Mesenchymal stem cell (in vitro differentiated cells and primary cell): Measurements from ENCODE around the gene PCARE.

Source experiments
- DNase-seq: peaks from one replicate; pipeline ENCODE4 v3.0.0-alpha.2; 2013
- H2AFZ ChIP-seq: one replicate; pipeline ENCODE4 v1.6.1; 2013; ENCODE audit warnings: low read depth, mild to moderate bottlenecking, control low read depth, inconsistent platforms, low read length, moderate library complexity
- H2AK5ac ChIP-seq: 2 replicates; pipeline ENCODE4 v1.6.1; 2013; ENCODE audit warnings: low read length, moderate library complexity, mild to moderate bottlenecking, inconsistent platforms; ENCODE audit not compliant: severe bottlenecking
- H2BK120ac ChIP-seq: one replicate; pipeline ENCODE4 v1.6.1; 2013; ENCODE audit warnings: low read depth, mild to moderate bottlenecking, inconsistent platforms, low read length, moderate library complexity
- H2BK12ac ChIP-seq, 2 experiments: one replicate each; pipeline ENCODE4 v1.6.1; 2013; ENCODE audit warnings: inconsistent platforms in 2 of 2, low read length in 2 of 2, mild to moderate bottlenecking in 2 of 2, moderate library complexity in 2 of 2, control low read depth in 1 of 2
- H2BK15ac ChIP-seq: one replicate; pipeline ENCODE4 v1.6.1; 2013; ENCODE audit warnings: mild to moderate bottlenecking, low read depth, inconsistent platforms; ENCODE audit not compliant: poor library complexity, severe bottlenecking
- H2BK5ac ChIP-seq: 2 replicates; pipeline ENCODE4 v1.6.1; 2013; ENCODE audit warnings: low read depth, mild to moderate bottlenecking, low read length, control low read depth, inconsistent platforms; ENCODE audit not compliant: poor library complexity, severe bottlenecking
- H3K14ac ChIP-seq, 2 experiments: one replicate each; pipeline ENCODE4 v1.6.1; 2013; ENCODE audit warnings: inconsistent platforms in 2 of 2, low read length in 2 of 2, control low read depth in 1 of 2, mild to moderate bottlenecking in 1 of 2, moderate library complexity in 1 of 2
- H3K18ac ChIP-seq, 2 experiments: one replicate each; pipeline ENCODE4 v1.6.1; 2013; ENCODE audit warnings: inconsistent platforms in 2 of 2, low read length in 2 of 2, control low read depth in 1 of 2, low read depth in 1 of 2, mild to moderate bottlenecking in 1 of 2
- H3K23ac ChIP-seq, 2 experiments: one replicate each; pipeline ENCODE4 v1.6.1; 2013; ENCODE audit warnings: inconsistent platforms in 2 of 2, low read length in 2 of 2, mild to moderate bottlenecking in 2 of 2, moderate library complexity in 2 of 2, control low read depth in 1 of 2
- H3K27ac ChIP-seq: 2 replicates; pipeline ENCODE4 v1.5.1; 2013; ENCODE audit warnings: mild to moderate bottlenecking, moderate library complexity, low read length, control low read depth, inconsistent platforms; ENCODE audit not compliant: poor library complexity, severe bottlenecking
- H3K27me3 ChIP-seq, 2 experiments: 2 replicates each; pipeline versions ENCODE4 v1.6.1 to v1.7.0; 2013; ENCODE audit warnings: low read length in 2 of 2, mild to moderate bottlenecking in 2 of 2, moderate library complexity in 2 of 2, control low read depth in 1 of 2, inconsistent platforms in 1 of 2; ENCODE audit not compliant: control insufficient read depth in 1 of 2, insufficient read depth in 1 of 2
- H3K36me3 ChIP-seq, 2 experiments: 2 replicates each; pipeline versions ENCODE4 v1.6.1 to v1.7.0; 2013; ENCODE audit warnings: low read length in 2 of 2, control low read depth in 1 of 2, inconsistent platforms in 1 of 2, low read depth in 1 of 2, mild to moderate bottlenecking in 1 of 2; ENCODE audit not compliant: insufficient read depth in 2 of 2, control insufficient read depth in 1 of 2
- H3K4ac ChIP-seq, 2 experiments: one replicate each; pipeline ENCODE4 v1.6.1; 2013; ENCODE audit warnings: inconsistent platforms in 2 of 2, low read length in 2 of 2, mild to moderate bottlenecking in 2 of 2, moderate library complexity in 2 of 2, control low read depth in 1 of 2, low read depth in 1 of 2
- H3K4me1 ChIP-seq: 2 replicates; pipeline ENCODE4 v1.6.1; 2013; ENCODE audit warnings: low read depth, low read length, control low read depth; ENCODE audit not compliant: control insufficient read depth, insufficient read depth
- H3K4me2 ChIP-seq: 2 replicates; pipeline ENCODE4 v1.6.1; 2013; ENCODE audit warnings: low read length, mild to moderate bottlenecking, inconsistent platforms; ENCODE audit not compliant: poor library complexity, severe bottlenecking
- H3K4me3 ChIP-seq, 2 experiments: 2 replicates each; pipeline versions ENCODE4 v1.5.1 to v1.7.0; 2013; ENCODE audit warnings: low read length in 2 of 2, mild to moderate bottlenecking in 2 of 2, control low read depth in 1 of 2, low read depth in 1 of 2; ENCODE audit not compliant: insufficient read depth in 1 of 2
- H3K79me1 ChIP-seq: replicated peaks from 2 replicates; pipeline ENCODE4 v1.6.1; 2013; ENCODE audit warnings: mild to moderate bottlenecking, control low read depth, low read length, inconsistent platforms; ENCODE audit not compliant: poor library complexity, severe bottlenecking
- H3K9ac ChIP-seq: 2 replicates; pipeline ENCODE4 v1.7.0; 2013; ENCODE audit warnings: mild to moderate bottlenecking, low read length, moderate library complexity
- H3K9me3 ChIP-seq: 2 replicates; pipeline ENCODE4 v1.7.0; 2013; ENCODE audit warnings: mild to moderate bottlenecking, low read length; ENCODE audit not compliant: control insufficient read depth
- H4K8ac ChIP-seq: one replicate; pipeline ENCODE4 v1.6.1; 2013; ENCODE audit warnings: inconsistent platforms, mild to moderate bottlenecking, low read length, moderate library complexity
- H4K91ac ChIP-seq: one replicate; pipeline ENCODE4 v1.6.1; 2013; ENCODE audit warnings: mild to moderate bottlenecking, low read length, inconsistent platforms
- WGBS: methylation state at CpG from one replicate; pipeline ENCODE4 v1.1.7; 2013; ENCODE audit warnings: mixed read lengths; 5-methylcytosine and 5-hydroxymethylcytosine counted together

PCARE gene

GRCh38 chr2:29071032-29071975 is 3.0 kb downstream of the PCARE start:
- no peak overlapping the region for H4K91ac ChIP-seq
- no peak overlapping the region for H2AFZ ChIP-seq
- no peak overlapping the region for H3K4me2 ChIP-seq
- no peak overlapping the region for H2AK5ac ChIP-seq
- 90% methylated on average over 18 of the region's 19 CpGs for WGBS
- H2BK15ac ChIP-seq: no peak overlapping the region
- H3K4me1 ChIP-seq: no peaks in the 10 kb centered on the region
- no peak overlapping the region for H4K8ac ChIP-seq
- no peak overlapping the region for H3K4me3 ChIP-seq
- H3K23ac ChIP-seq: no peak overlapping the region
- no peak overlapping the region for H2BK12ac ChIP-seq
- H3K36me3 ChIP-seq: no peaks in the 10 kb centered on the region
- DNase-seq: no peak
- H3K27me3 ChIP-seq: peaks cover 4 to 19% of the 10 kb centered on the region in 2 experiments
- no peak overlapping the region for H3K27ac ChIP-seq
- no peak overlapping the region for H2BK5ac ChIP-seq
- no peak overlapping the region for H3K4ac ChIP-seq
- H3K9ac ChIP-seq: no peak overlapping the region
- no peak overlapping the region for H2BK120ac ChIP-seq
- H3K18ac ChIP-seq: no peak overlapping the region
- no peaks in the 10 kb centered on the region for H3K9me3 ChIP-seq
- no peak overlapping the region for H3K14ac ChIP-seq
- no peaks in the 10 kb centered on the region for H3K79me1 ChIP-seq

GRCh38 chr2:29070526-29070925 is 3.8 kb downstream of the PCARE start:
- Histone ChIP-seq H2AFZ (no peak overlapping the region), H3K9ac (no peak overlapping the region), H2BK5ac (no peak overlapping the region), H3K27ac (no peak overlapping the region), H3K4ac (no peak overlapping the region), H2BK15ac (no peak overlapping the region), H3K27me3 (peaks cover 4 to 19% of the 10 kb centered on the region in 2 experiments), H3K23ac (no peak overlapping the region), H4K91ac (no peak overlapping the region), H3K4me1 (no peaks in the 10 kb centered on the region), H4K8ac (no peak overlapping the region), H2BK12ac (no peak overlapping the region), H3K4me2 (no peak overlapping the region), H3K14ac (no peak overlapping the region), H3K79me1 (no peaks in the 10 kb centered on the region), H3K4me3 (no peak overlapping the region), H3K36me3 (no peaks in the 10 kb centered on the region), H3K18ac (no peak overlapping the region), H2AK5ac (no peak overlapping the region), H3K9me3 (no peaks in the 10 kb centered on the region), H2BK120ac (no peak overlapping the region)
- no peak for DNase-seq
- WGBS: 90% methylated on average over 12 of the region's 12 CpGs

DNA sequence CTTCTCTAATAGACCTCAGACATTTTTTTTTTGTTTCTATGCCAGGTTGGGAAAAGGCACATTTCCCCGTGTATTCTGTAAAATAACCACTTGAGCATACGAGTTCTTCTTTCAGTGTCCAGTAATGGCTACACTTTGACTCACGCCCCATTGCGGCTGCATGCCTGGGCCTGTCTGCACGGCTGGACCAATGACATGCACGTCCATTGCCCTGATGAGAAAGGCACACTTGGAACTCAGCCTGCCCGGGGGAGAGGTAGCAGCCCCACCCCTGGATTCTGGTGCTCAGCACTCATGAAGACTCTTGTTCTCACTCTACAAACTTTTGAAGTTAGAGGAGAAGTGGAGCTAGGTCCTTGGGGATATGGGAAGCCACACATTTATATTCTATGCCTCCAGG is 5.8 kb downstream of the PCARE start:
- Histone ChIP-seq H3K4me2 (no peak overlapping the region), H3K27ac (no peak overlapping the region), H2AK5ac (no peak overlapping the region), H3K4me3 (no peak overlapping the region), H2BK15ac (no peak overlapping the region), H4K91ac (no peak overlapping the region), H3K9ac (no peak overlapping the region), H2BK12ac (no peak overlapping the region), H3K18ac (no peak overlapping the region), H3K36me3 (no peaks in the 10 kb centered on the region), H3K4ac (no peak overlapping the region), H2AFZ (no peak overlapping the region), H2BK5ac (no peak overlapping the region), H4K8ac (no peak overlapping the region), H3K23ac (no peak overlapping the region), H3K14ac (no peak overlapping the region), H3K79me1 (no peaks in the 10 kb centered on the region), H3K4me1 (no peaks in the 10 kb centered on the region), H3K9me3 (no peaks in the 10 kb centered on the region), H2BK120ac (no peak overlapping the region), H3K27me3 (peaks cover 4 to 19% of the 10 kb centered on the region in 2 experiments)
- no peak for DNase-seq
- WGBS: 90% methylated on average over 6 of the region's 7 CpGs

GRCh38 chr2:29066997-29067605 is 7.2 kb downstream of the PCARE start:
- Histone ChIP-seq H3K27ac (no peak overlapping the region), H3K4me3 (no peak overlapping the region), H2AK5ac (no peak overlapping the region), H3K36me3 (no peaks in the 10 kb centered on the region), H3K9me3 (no peaks in the 10 kb centered on the region), H2BK5ac (no peak overlapping the region), H2BK120ac (no peak overlapping the region), H3K27me3 (peaks cover 4 to 6% of the 10 kb centered on the region in 2 experiments), H3K79me1 (no peaks in the 10 kb centered on the region), H4K8ac (no peak overlapping the region), H3K23ac (no peak overlapping the region), H3K14ac (no peak overlapping the region), H3K18ac (no peak overlapping the region), H2AFZ (no peak overlapping the region), H2BK12ac (no peak overlapping the region), H3K4me1 (peaks cover 2% of the 10 kb centered on the region), H3K4me2 (no peak overlapping the region), H2BK15ac (no peak overlapping the region), H4K91ac (no peak overlapping the region), H3K9ac (no peak overlapping the region), H3K4ac (no peak overlapping the region)
- 79% methylated on average over 7 of the region's 7 CpGs for WGBS
- no peak for DNase-seq
